ENCODE measurements around the gene METRNL. TPM values are rescaled to one million over a fixed set of nuclear protein-coding genes. Genes with fewer than 3 reads are reported as not detected.
"Not testable (repeated sequence)": the region's sequence is repeated elsewhere in the genome, so short reads cannot be mapped to it uniquely, and the experiment has no call there.

The METRNL gene
- total RNA-seq, 1 donor: 140 TPM

GRCh38 chr17:83041305-83041704 lies 38.1 kb upstream of the METRNL start:
- no peak overlapping the region for H3K27ac ChIP-seq (ENCODE audit: low read depth, low read length)
- peaks cover 4% of the 10 kb centered on the region for H3K36me3 ChIP-seq (ENCODE audit: insufficient read depth, low read length)
- no peak overlapping the region for H3K4me3 ChIP-seq (ENCODE audit: insufficient read depth, low read length)
- H3K79me2 ChIP-seq (ENCODE audit: insufficient read depth, low read length): peaks cover 5% of the 10 kb centered on the region
- H4K20me1 ChIP-seq (ENCODE audit: insufficient read depth, low read length): no peaks in the 10 kb centered on the region
- H3K27me3 ChIP-seq (ENCODE audit: insufficient read depth, low read length): no peaks in the 10 kb centered on the region
- no peaks in the 10 kb centered on the region for H3K4me1 ChIP-seq (ENCODE audit: insufficient read depth, low read length)
- DNase-seq (ENCODE audit: insufficient read length, low spot score, missing footprints): no peak
- no peak overlapping the region for H2AFZ ChIP-seq (ENCODE audit: low read length)
- H3K9me3 ChIP-seq (ENCODE audit: low read depth, low read length): peaks cover 6% of the 10 kb centered on the region
- TF ChIP-seq, protein P1, sequence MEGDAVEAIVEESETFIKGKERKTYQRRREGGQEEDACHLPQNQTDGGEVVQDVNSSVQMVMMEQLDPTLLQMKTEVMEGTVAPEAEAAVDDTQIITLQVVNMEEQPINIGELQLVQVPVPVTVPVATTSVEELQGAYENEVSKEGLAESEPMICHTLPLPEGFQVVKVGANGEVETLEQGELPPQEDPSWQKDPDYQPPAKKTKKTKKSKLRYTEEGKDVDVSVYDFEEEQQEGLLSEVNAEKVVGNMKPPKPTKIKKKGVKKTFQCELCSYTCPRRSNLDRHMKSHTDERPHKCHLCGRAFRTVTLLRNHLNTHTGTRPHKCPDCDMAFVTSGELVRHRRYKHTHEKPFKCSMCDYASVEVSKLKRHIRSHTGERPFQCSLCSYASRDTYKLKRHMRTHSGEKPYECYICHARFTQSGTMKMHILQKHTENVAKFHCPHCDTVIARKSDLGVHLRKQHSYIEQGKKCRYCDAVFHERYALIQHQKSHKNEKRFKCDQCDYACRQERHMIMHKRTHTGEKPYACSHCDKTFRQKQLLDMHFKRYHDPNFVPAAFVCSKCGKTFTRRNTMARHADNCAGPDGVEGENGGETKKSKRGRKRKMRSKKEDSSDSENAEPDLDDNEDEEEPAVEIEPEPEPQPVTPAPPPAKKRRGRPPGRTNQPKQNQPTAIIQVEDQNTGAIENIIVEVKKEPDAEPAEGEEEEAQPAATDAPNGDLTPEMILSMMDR (IDR thresholded peaks at IDR 0.05; ENCODE audit: extremely low read depth, low read depth, low read length): no peak
- no peak overlapping the region for H3K4me2 ChIP-seq (ENCODE audit: insufficient read depth, low read length)

DNA sequence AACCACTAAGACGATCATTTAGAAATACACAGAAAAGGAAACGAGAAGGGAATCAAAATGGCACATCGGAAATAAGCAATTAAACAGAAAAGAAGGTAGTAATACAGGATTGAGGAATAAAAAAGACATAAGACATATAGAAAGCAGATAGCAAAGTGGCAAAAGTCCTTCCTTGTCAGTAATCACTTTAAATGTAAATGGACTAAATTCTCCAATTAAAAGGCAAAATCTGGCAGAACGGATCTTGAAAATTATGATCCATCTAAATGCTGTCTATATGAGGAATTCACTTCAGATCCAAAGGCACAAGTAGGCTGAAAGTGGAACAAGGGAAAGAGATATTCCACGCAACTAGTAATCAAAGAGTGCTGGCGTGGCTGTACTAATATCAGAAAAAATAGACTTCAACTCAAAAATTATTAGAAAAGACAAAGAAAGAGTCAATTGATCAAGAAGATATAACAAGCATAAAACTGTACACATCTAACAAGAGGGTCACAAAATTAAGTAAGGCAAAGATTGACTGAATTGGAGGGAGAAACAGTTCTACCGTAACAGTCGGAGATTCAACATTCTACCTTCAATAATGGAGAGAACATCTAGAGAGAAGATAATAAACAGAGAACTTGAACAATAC lies 36.8 kb upstream of the METRNL start:
- H4K20me1 ChIP-seq (ENCODE audit: insufficient read depth, low read length): no peaks in the 10 kb centered on the region
- H3K9me3 ChIP-seq (ENCODE audit: low read depth, low read length): peaks cover 6% of the 10 kb centered on the region
- no peak overlapping the region for H3K27ac ChIP-seq (ENCODE audit: low read depth, low read length)
- H3K4me3 ChIP-seq (ENCODE audit: insufficient read depth, low read length): no peak overlapping the region
- peaks cover 8% of the 10 kb centered on the region for H3K36me3 ChIP-seq (ENCODE audit: insufficient read depth, low read length)
- no peak overlapping the region for H3K4me2 ChIP-seq (ENCODE audit: insufficient read depth, low read length)
- H3K4me1 ChIP-seq (ENCODE audit: insufficient read depth, low read length): no peaks in the 10 kb centered on the region
- peaks cover 5% of the 10 kb centered on the region for H3K79me2 ChIP-seq (ENCODE audit: insufficient read depth, low read length)
- TF ChIP-seq, protein P1 (IDR thresholded peaks at IDR 0.05; ENCODE audit: extremely low read depth, low read depth, low read length): no peak
- no peak for DNase-seq (ENCODE audit: insufficient read length, low spot score, missing footprints)
- H3K27me3 ChIP-seq (ENCODE audit: insufficient read depth, low read length): no peaks in the 10 kb centered on the region
- no peak overlapping the region for H2AFZ ChIP-seq (ENCODE audit: low read length)

- not testable (repeated sequence) for H2AFZ ChIP-seq (ENCODE audit: low read length); H3K79me2 ChIP-seq (ENCODE audit: insufficient read depth, low read length); H3K4me2 ChIP-seq (ENCODE audit: insufficient read depth, low read length); H3K4me3 ChIP-seq (ENCODE audit: insufficient read depth, low read length); DNase-seq (ENCODE audit: insufficient read length, low spot score, missing footprints); H4K20me1 ChIP-seq (ENCODE audit: insufficient read depth, low read length); H3K9me3 ChIP-seq (ENCODE audit: low read depth, low read length); H3K4me1 ChIP-seq (ENCODE audit: insufficient read depth, low read length); H3K27ac ChIP-seq (ENCODE audit: low read depth, low read length); H3K27me3 ChIP-seq (ENCODE audit: insufficient read depth, low read length); H3K36me3 ChIP-seq (ENCODE audit: insufficient read depth, low read length)
These were observed 34.9 kb upstream of the METRNL start for GRCh38 chr17:83044479-83044878.

DNA sequence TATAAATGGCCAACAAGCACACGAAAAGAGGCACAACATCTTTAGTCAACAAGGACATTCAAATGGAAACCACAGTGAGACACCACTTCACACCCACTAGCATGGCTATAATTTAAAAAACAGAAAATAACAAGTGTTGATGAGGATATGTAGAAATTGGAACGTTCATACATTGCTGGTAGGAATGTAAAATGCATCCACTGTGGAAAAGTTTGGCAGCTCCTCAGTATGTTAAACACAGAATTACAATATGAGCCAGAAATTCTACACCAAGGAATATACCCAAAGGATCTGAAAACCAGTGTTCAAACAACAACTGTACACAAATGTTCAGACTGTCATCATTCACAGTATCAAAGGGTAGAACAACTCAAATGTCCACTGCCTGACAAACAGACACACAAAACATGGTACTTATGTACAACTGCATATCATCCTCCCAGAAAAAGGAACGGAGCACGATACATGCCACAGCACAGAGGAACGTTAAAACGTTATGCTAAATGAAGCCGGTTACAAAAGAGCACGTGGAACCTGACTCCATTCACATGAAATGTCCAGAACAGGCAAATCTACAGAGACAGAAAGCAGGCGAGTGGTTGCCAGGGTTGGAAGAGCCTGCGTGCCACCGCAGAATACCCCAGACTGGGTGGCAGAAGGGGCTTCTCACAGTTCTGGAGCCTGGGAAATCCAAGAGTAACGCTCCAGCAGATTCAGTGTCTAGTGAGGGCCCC lies 32.8 kb upstream of the METRNL start:
- Histone ChIP-seq H3K27me3 (ENCODE audit: insufficient read depth, low read length) (no peaks in the 10 kb centered on the region), H3K4me2 (ENCODE audit: insufficient read depth, low read length) (no peak overlapping the region), H3K79me2 (ENCODE audit: insufficient read depth, low read length) (peaks cover 2% of the 10 kb centered on the region), H3K4me3 (ENCODE audit: insufficient read depth, low read length) (no peak overlapping the region), H3K9me3 (ENCODE audit: low read depth, low read length) (peaks cover under 1% of the 10 kb centered on the region), H3K4me1 (ENCODE audit: insufficient read depth, low read length) (peaks cover 8% of the 10 kb centered on the region), H4K20me1 (ENCODE audit: insufficient read depth, low read length) (no peaks in the 10 kb centered on the region), H3K27ac (ENCODE audit: low read depth, low read length) (no peak overlapping the region), H3K36me3 (ENCODE audit: insufficient read depth, low read length) (peaks cover 7% of the 10 kb centered on the region), H2AFZ (ENCODE audit: low read length) (no peak overlapping the region)
- TF ChIP-seq, protein P1 (IDR thresholded peaks at IDR 0.05; ENCODE audit: extremely low read depth, low read depth, low read length): no peak
- DNase-seq (ENCODE audit: insufficient read length, low spot score, missing footprints): no peak

Measured in osteoblast (primary cell).